OCI-LY1 (cell line): Measurements from ENCODE around the gene ERN2.
"Not testable (repeated sequence)": the region's sequence is repeated elsewhere in the genome, so short reads cannot be mapped to it uniquely, and the experiment has no call there.

Experiments
- H2AFZ ChIP-seq: fragments of 200-600 bp; sonication (generic), shearing (Covaris generic); 2 replicates; pipeline ENCODE4 v1.6.0; 2014; ENCODE audit warnings: antibody characterized with exemption, mild to moderate bottlenecking, low read length
- H3F3A ChIP-seq: fragments of 200-600 bp; sonication (generic), shearing (Covaris generic); 2 replicates; pipeline ENCODE4 v1.6.0; 2014; ENCODE audit warnings: mild to moderate bottlenecking, antibody characterized with exemption, low read length, moderate library complexity; ENCODE audit not compliant: insufficient read depth
- H3K27ac ChIP-seq: fragments of 200-600 bp; sonication (generic); 2 replicates; pipeline ENCODE4 v1.5.1; 2014; ENCODE audit warnings: low read length, mixed run types, mild to moderate bottlenecking, low read depth; ENCODE audit not compliant: poor library complexity, severe bottlenecking
- H3K27me3 ChIP-seq: fragments of 200-600 bp; sonication (generic); 2 replicates; pipeline ENCODE4 v1.6.0; 2014; ENCODE audit warnings: antibody characterized with exemption, mild to moderate bottlenecking, low read length, moderate library complexity; ENCODE audit not compliant: insufficient read depth
- H3K36me3 ChIP-seq: fragments of 200-600 bp; sonication (generic); 2 replicates; pipeline ENCODE4 v1.6.1; 2014; ENCODE audit warnings: mild to moderate bottlenecking, antibody characterized with exemption, low read length, moderate library complexity, mixed read lengths; ENCODE audit not compliant: insufficient read depth
- H3K4me1 ChIP-seq: fragments of 200-600 bp; sonication (generic); 2 replicates; pipeline ENCODE4 v1.5.1; 2014; ENCODE audit warnings: mild to moderate bottlenecking, low read length, moderate library complexity; ENCODE audit not compliant: insufficient read depth, severe bottlenecking
- H3K4me2 ChIP-seq: fragments of 200-600 bp; sonication (generic), shearing (Covaris generic); 2 replicates; pipeline ENCODE4 v1.6.1; 2014; ENCODE audit warnings: low read length
- H3K4me3 ChIP-seq: fragments of 200-600 bp; sonication (generic); 2 replicates; pipeline ENCODE4 v1.5.1; 2014; ENCODE audit warnings: low read length, low read depth, mild to moderate bottlenecking, mixed read lengths; ENCODE audit not compliant: poor library complexity, severe bottlenecking
- H3K79me2 ChIP-seq: fragments of 200-600 bp; shearing (Covaris generic); 2 replicates; pipeline ENCODE4 v1.6.1; 2016; ENCODE audit warnings: mixed run types, low read length, mixed read lengths; ENCODE audit not compliant: insufficient read depth
- H3K9ac ChIP-seq: fragments of 200-600 bp; sonication (generic), shearing (Covaris generic); 2 replicates; pipeline ENCODE4 v1.6.1; 2014; ENCODE audit warnings: mild to moderate bottlenecking, low read length, mixed read lengths
- H3K9me2 ChIP-seq: fragments of 200-600 bp; sonication (generic), shearing (Covaris generic); 2 replicates; pipeline ENCODE4 v1.6.1; 2014; ENCODE audit warnings: low read depth, mild to moderate bottlenecking, low read length, mixed read lengths
- H3K9me3 ChIP-seq: fragments of 200-600 bp; shearing (Covaris generic); 2 replicates; pipeline ENCODE4 v1.6.1; 2014; ENCODE audit warnings: low read length, mixed read lengths
- H4K20me1 ChIP-seq: fragments of 200-600 bp; sonication (generic), shearing (Covaris generic); 2 replicates; pipeline ENCODE4 v1.6.0; 2016; ENCODE audit warnings: mild to moderate bottlenecking, low read length; ENCODE audit not compliant: insufficient read depth
- CTCF ChIP-seq: fragments of 200-600 bp; sonication (generic), shearing (Covaris generic); IDR thresholded peaks from 2 replicates; pipeline ENCODE4 v1.5.1; 2017; ENCODE audit warnings: mild to moderate bottlenecking, antibody characterized with exemption, low read length, moderate library complexity, mixed read lengths
- EZH2 ChIP-seq: fragments of 200-600 bp; sonication (generic), shearing (Covaris generic); IDR thresholded peaks from 2 replicates; pipeline ENCODE4 v1.8.0; 2017; ENCODE audit warnings: borderline replicate concordance, mixed run types, mild to moderate bottlenecking, antibody characterized with exemption, low read length, moderate library complexity, mixed read lengths

ERN2 gene

GRCh38 chr16:23724785-23725131 lies 11.7 kb upstream of the ERN2 start:
- H3K27me3 ChIP-seq: no peaks in the 10 kb centered on the region
- H3K4me3 ChIP-seq: no peak overlapping the region
- no peaks in the 10 kb centered on the region for H3K36me3 ChIP-seq
- H3K79me2 ChIP-seq: no peaks in the 10 kb centered on the region
- H3F3A ChIP-seq: no peaks in the 10 kb centered on the region
- no peaks in the 10 kb centered on the region for H4K20me1 ChIP-seq
- H3K9me2 ChIP-seq: no peaks in the 10 kb centered on the region
- H3K4me2 ChIP-seq: no peak overlapping the region
- H2AFZ ChIP-seq: no peak overlapping the region
- H3K4me1 ChIP-seq: peaks cover 3% of the 10 kb centered on the region
- H3K9ac ChIP-seq: no peak overlapping the region
- TF ChIP-seq EZH2 (no peak), CTCF (no peak)
- H3K27ac ChIP-seq: no peak overlapping the region
- no peaks in the 10 kb centered on the region for H3K9me3 ChIP-seq

GRCh38 chr16:23724096-23724784 lies 11.2 kb upstream of the ERN2 start:
- H3K4me3 ChIP-seq: no peak overlapping the region
- no peaks in the 10 kb centered on the region for H3K9me3 ChIP-seq

GRCh38 chr16:23722613-23723240 lies 9.7 kb upstream of the ERN2 start:
- not testable (repeated sequence) for H4K20me1 ChIP-seq, H3K9ac ChIP-seq, H3F3A ChIP-seq, H3K79me2 ChIP-seq, H3K9me3 ChIP-seq, H3K4me1 ChIP-seq, H3K27ac ChIP-seq, H3K4me3 ChIP-seq, H3K36me3 ChIP-seq, H3K4me2 ChIP-seq, H3K9me2 ChIP-seq, H2AFZ ChIP-seq, H3K27me3 ChIP-seq

More at GRCh38 chr16:23724096-23724784, 11.2 kb upstream of the ERN2 start:
- Histone ChIP-seq H3K9ac (no peak overlapping the region), H3F3A (no peaks in the 10 kb centered on the region), H3K4me1 (peaks cover 3% of the 10 kb centered on the region), H2AFZ (no peak overlapping the region), H3K27me3 (no peaks in the 10 kb centered on the region), H3K79me2 (no peaks in the 10 kb centered on the region), H3K4me2 (no peak overlapping the region), H3K27ac (no peak overlapping the region), H3K36me3 (no peaks in the 10 kb centered on the region), H4K20me1 (no peaks in the 10 kb centered on the region), H3K9me2 (no peaks in the 10 kb centered on the region)
- TF ChIP-seq EZH2 (no peak), CTCF (no peak)

- Histone ChIP-seq H2AFZ (no peak overlapping the region), H3K9ac (no peak overlapping the region), H3K79me2 (no peaks in the 10 kb centered on the region), H3K4me3 (no peak overlapping the region), H3K4me1 (no peaks in the 10 kb centered on the region), H3K9me2 (no peaks in the 10 kb centered on the region), H3K27me3 (no peaks in the 10 kb centered on the region), H3K4me2 (no peak overlapping the region), H3K9me3 (no peaks in the 10 kb centered on the region), H4K20me1 (no peaks in the 10 kb centered on the region), H3K36me3 (no peaks in the 10 kb centered on the region), H3K27ac (no peak overlapping the region), H3F3A (no peaks in the 10 kb centered on the region)
- TF ChIP-seq EZH2 (no peak), CTCF (no peak)
These were observed 3.5 kb upstream of the ERN2 start for GRCh38 chr16:23716484-23716883.
